ENCODE measurements around the gene SLC22A14.

- TF ChIP-seq RAD51 (IDR thresholded peaks at IDR 0.05), result no peak
- TF ChIP-seq, protein P1, sequence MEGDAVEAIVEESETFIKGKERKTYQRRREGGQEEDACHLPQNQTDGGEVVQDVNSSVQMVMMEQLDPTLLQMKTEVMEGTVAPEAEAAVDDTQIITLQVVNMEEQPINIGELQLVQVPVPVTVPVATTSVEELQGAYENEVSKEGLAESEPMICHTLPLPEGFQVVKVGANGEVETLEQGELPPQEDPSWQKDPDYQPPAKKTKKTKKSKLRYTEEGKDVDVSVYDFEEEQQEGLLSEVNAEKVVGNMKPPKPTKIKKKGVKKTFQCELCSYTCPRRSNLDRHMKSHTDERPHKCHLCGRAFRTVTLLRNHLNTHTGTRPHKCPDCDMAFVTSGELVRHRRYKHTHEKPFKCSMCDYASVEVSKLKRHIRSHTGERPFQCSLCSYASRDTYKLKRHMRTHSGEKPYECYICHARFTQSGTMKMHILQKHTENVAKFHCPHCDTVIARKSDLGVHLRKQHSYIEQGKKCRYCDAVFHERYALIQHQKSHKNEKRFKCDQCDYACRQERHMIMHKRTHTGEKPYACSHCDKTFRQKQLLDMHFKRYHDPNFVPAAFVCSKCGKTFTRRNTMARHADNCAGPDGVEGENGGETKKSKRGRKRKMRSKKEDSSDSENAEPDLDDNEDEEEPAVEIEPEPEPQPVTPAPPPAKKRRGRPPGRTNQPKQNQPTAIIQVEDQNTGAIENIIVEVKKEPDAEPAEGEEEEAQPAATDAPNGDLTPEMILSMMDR (IDR thresholded peaks at IDR 0.05 in 2 of 3, conservative IDR thresholded peaks at IDR 0.05 in 1 of 3; ENCODE audit: control insufficient read depth in 2 of 3, extremely low read depth in 1 of 3, insufficient read depth in 1 of 3, low read depth in 3 of 3, low read length in 3 of 3), result no peak
- TF ChIP-seq SMAD1 (IDR thresholded peaks at IDR 0.05; ENCODE audit: low read depth, partially characterized antibody), result no peak
- TF ChIP-seq POLR2AphosphoS5 (IDR thresholded peaks at IDR 0.05; ENCODE audit: low read length), result no peak
- TF ChIP-seq, protein P2, sequence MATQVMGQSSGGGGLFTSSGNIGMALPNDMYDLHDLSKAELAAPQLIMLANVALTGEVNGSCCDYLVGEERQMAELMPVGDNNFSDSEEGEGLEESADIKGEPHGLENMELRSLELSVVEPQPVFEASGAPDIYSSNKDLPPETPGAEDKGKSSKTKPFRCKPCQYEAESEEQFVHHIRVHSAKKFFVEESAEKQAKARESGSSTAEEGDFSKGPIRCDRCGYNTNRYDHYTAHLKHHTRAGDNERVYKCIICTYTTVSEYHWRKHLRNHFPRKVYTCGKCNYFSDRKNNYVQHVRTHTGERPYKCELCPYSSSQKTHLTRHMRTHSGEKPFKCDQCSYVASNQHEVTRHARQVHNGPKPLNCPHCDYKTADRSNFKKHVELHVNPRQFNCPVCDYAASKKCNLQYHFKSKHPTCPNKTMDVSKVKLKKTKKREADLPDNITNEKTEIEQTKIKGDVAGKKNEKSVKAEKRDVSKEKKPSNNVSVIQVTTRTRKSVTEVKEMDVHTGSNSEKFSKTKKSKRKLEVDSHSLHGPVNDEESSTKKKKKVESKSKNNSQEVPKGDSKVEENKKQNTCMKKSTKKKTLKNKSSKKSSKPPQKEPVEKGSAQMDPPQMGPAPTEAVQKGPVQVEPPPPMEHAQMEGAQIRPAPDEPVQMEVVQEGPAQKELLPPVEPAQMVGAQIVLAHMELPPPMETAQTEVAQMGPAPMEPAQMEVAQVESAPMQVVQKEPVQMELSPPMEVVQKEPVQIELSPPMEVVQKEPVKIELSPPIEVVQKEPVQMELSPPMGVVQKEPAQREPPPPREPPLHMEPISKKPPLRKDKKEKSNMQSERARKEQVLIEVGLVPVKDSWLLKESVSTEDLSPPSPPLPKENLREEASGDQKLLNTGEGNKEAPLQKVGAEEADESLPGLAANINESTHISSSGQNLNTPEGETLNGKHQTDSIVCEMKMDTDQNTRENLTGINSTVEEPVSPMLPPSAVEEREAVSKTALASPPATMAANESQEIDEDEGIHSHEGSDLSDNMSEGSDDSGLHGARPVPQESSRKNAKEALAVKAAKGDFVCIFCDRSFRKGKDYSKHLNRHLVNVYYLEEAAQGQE (IDR thresholded peaks at IDR 0.05; ENCODE audit: low read depth, low read length), result no peak
- TF ChIP-seq CBFB (IDR thresholded peaks at IDR 0.05; ENCODE audit: low read depth), result no peak
- no peak for TF ChIP-seq SMAD5 (IDR thresholded peaks at IDR 0.05; ENCODE audit: low read depth)
- TF ChIP-seq MXI1 (IDR thresholded peaks at IDR 0.05; ENCODE audit: low read depth, low read length), result no peak
- TF ChIP-seq PAX8 (IDR thresholded peaks at IDR 0.05), result no peak
- no peak for TF ChIP-seq TAF1 (IDR thresholded peaks at IDR 0.05; ENCODE audit: borderline replicate concordance, low read depth, low read length)
- no peak for TF ChIP-seq HDAC6 (IDR thresholded peaks at IDR 0.05; ENCODE audit: unreplicated experiment)
- TF ChIP-seq PBX3 (IDR thresholded peaks at IDR 0.05; ENCODE audit: insufficient replicate concordance, low read depth, low read length), result no peak
- no peak for TF ChIP-seq CHD4 (IDR thresholded peaks at IDR 0.05)
These were observed 3.3 kb upstream of the SLC22A14 start for GRCh38 chr3:38278841-38279240.
